Endothelial cell of umbilical vein (primary cell): ENCODE results near the gene CAMK2B. TPM values are rescaled to one million over a fixed set of nuclear protein-coding genes. Genes with fewer than 3 reads are reported as not detected.

ENCODE experiments used
- BruUV-seq: library from RNA; stranded (reverse); fragments of 400-500 nt; replicated peaks from 2 replicates; lab custom pipeline; 2021; lab: Mats Ljungman, UMichigan
- CTCF ChIA-PET: fragments of 300-600, 350-600 bp; sonication (Branson Sonifier 250); formaldehyde crosslinking; loops from one replicate; lab custom pipeline; 2021; ENCODE audit warnings: antibody characterized with exemption, inconsistent platforms; lab: Charles Lee
- POLR2A ChIA-PET: fragments of 300-600, 350-600 bp; sonication (Branson Sonifier 250); formaldehyde crosslinking; loops from one replicate; lab custom pipeline; 2021; ENCODE audit warnings: antibody characterized with exemption, inconsistent platforms; lab: Charles Lee
- DNase-seq: peaks from one replicate; pipeline ENCODE4 v3.0.0-alpha.2; 2011; ENCODE audit warnings: low read depth, low spot score
- FAIRE-seq: peaks from 2 replicates; lab custom pipeline; 2011; peaks lifted over from hg19 to GRCh38; lab: Jason Lieb, UNC
- H2AFZ ChIP-seq: 2 replicates; pipeline ENCODE4 v1.6.0; 2012; ENCODE audit warnings: low read depth, low read length, control low read depth, inconsistent platforms
- H3K27ac ChIP-seq: 2 replicates; pipeline ENCODE4 v1.5.1; 2011; ENCODE audit warnings: low read depth, mild to moderate bottlenecking, control low read depth, low read length, moderate library complexity; ENCODE audit not compliant: insufficient read depth
- H3K27me3 ChIP-seq, 2 experiments: 2 replicates each; pipeline versions ENCODE4 v1.6.0 to v1.6.1; 2011; ENCODE audit warnings: low read length in 2 of 2, mixed read lengths in 1 of 2; ENCODE audit not compliant: control insufficient read depth in 2 of 2, insufficient read depth in 2 of 2
- H3K36me3 ChIP-seq, 2 experiments: 2 replicates in 1 of 2; 3 replicates in 1 of 2; pipeline ENCODE4 v1.5.1; 2011; ENCODE audit warnings: low read length in 2 of 2, mild to moderate bottlenecking in 1 of 2, moderate library complexity in 1 of 2; ENCODE audit not compliant: control insufficient read depth in 2 of 2, insufficient read depth in 2 of 2; ENCODE audit errors: extremely low read depth in 1 of 2
- H3K4me1 ChIP-seq: 3 replicates; pipeline ENCODE4 v1.5.1; 2011; ENCODE audit warnings: mild to moderate bottlenecking, low read length; ENCODE audit not compliant: control insufficient read depth, insufficient read depth; ENCODE audit errors: extremely low read depth
- H3K4me2 ChIP-seq: 2 replicates; pipeline ENCODE4 v1.6.1; 2011; ENCODE audit warnings: low read length, control low read depth, mixed read lengths; ENCODE audit not compliant: insufficient read depth
- H3K4me3 ChIP-seq, 3 experiments: fragments of 200-600 bp in 1 of 3; sonication (generic), shearing (Covaris generic) in 1 of 3; replicated peaks in 1 of 3; 2 replicates each; pipeline ENCODE4 v1.5.1; 2011 to 2016; ENCODE audit warnings: control low read depth in 3 of 3, low read length in 3 of 3, mild to moderate bottlenecking in 2 of 3, inconsistent platforms in 1 of 3, low read depth in 1 of 3, moderate library complexity in 1 of 3; ENCODE audit not compliant: insufficient read depth in 1 of 3
- H3K79me2 ChIP-seq: 2 replicates; pipeline ENCODE4 v1.6.0; 2012; ENCODE audit warnings: low read length, inconsistent platforms; ENCODE audit not compliant: control insufficient read depth, insufficient read depth
- H3K9ac ChIP-seq: replicated peaks from 2 replicates; pipeline ENCODE3; 2011; ENCODE audit warnings: low read length, control low read depth; ENCODE audit not compliant: insufficient read depth; ENCODE audit errors: extremely low read depth
- H3K9me1 ChIP-seq: replicated peaks from 3 replicates; pipeline ENCODE4 v1.6.0; 2011; ENCODE audit warnings: mild to moderate bottlenecking, low read length; ENCODE audit not compliant: control insufficient read depth, insufficient read depth; ENCODE audit errors: extremely low read depth
- H3K9me3 ChIP-seq: replicated peaks from 2 replicates; pipeline ENCODE4 v1.5.1; 2012; ENCODE audit warnings: low read length, inconsistent platforms; ENCODE audit not compliant: control insufficient read depth, insufficient read depth
- H4K20me1 ChIP-seq: replicated peaks from 2 replicates; pipeline ENCODE3; 2011; ENCODE audit warnings: mild to moderate bottlenecking, low read length; ENCODE audit not compliant: control insufficient read depth, insufficient read depth; ENCODE audit errors: extremely low read depth
- EZH2 ChIP-seq: IDR thresholded peaks from 2 replicates; pipeline ENCODE4 v1.6.1; 2012; ENCODE audit warnings: borderline replicate concordance, low read depth, mild to moderate bottlenecking, moderate library complexity, low read length, inconsistent platforms; ENCODE audit not compliant: severe bottlenecking
- FOS ChIP-seq: IDR thresholded peaks from 2 replicates; pipeline ENCODE4 v1.6.1; 2011; ENCODE audit warnings: mild to moderate bottlenecking, low read length, moderate library complexity, borderline replicate concordance; ENCODE audit not compliant: insufficient read depth
- GATA2 ChIP-seq: IDR thresholded peaks from 2 replicates; pipeline ENCODE4 v1.7.0; 2011; ENCODE audit warnings: low read depth, mild to moderate bottlenecking, moderate library complexity, mixed read lengths, low read length; ENCODE audit not compliant: insufficient read length, insufficient read depth
- JUN ChIP-seq: IDR thresholded peaks from 2 replicates; pipeline ENCODE4 v1.6.1; 2011; ENCODE audit warnings: borderline replicate concordance, low read depth; ENCODE audit not compliant: insufficient read length, insufficient read depth
- MYC ChIP-seq: IDR thresholded peaks from one replicate; pipeline ENCODE4 v1.6.1; 2011; ENCODE audit warnings: mild to moderate bottlenecking, low read depth, low read length
- POLR2A ChIP-seq: IDR thresholded peaks from 2 replicates; pipeline ENCODE4 v1.6.1; 2012; ENCODE audit warnings: low read depth, mild to moderate bottlenecking, control low read depth, low read length
- POLR2AphosphoS5 ChIP-seq: IDR thresholded peaks from 2 replicates; pipeline ENCODE4 v1.6.1; 2012; ENCODE audit warnings: low read depth, mild to moderate bottlenecking, control low read depth, low read length, moderate library complexity; ENCODE audit not compliant: insufficient read depth
- dilution Hi-C: fragments of 300-500 bp; cut with MboI; formaldehyde crosslinking; loops from one replicate; pipeline ENCODE4 v1.15.0; 2019; ENCODE audit warnings: low sequenced_read_pairs; ENCODE audit not compliant: extremely low pct_ligation_motif_present
- intact Hi-C: fragments of 100-400 bp; cut with micrococcal nuclease; formaldehyde crosslinking; loops from one replicate; pipeline ENCODE4 v1.10.0; 2022
- polyA plus RNA-seq, 4 experiments: library from polyadenylated mRNA; depleted of rRNA in 3 of 4; stranded (reverse) in 3 of 4; unstranded in 1 of 4; fragments of >200 nt; gene quantifications; 2 replicates each; pipeline versions ENCODE4 v1.2.1 to v1.2.3, GENCODE V29; 2011 to 2012; ENCODE audit warnings: missing spikeins in 1 of 4
- total RNA-seq: library from RNA; stranded (reverse); gene quantifications from 2 replicates; pipeline ENCODE4 v1.2.3, GENCODE V29; 2021
- TF ChIP-seq, protein P1 (sequence below), 2 donors: IDR thresholded peaks; 1 replicate in 1 of 2; 2 replicates in 1 of 2; pipeline ENCODE4 v1.5.1; 2011; ENCODE audit warnings: low read length in 2 of 2, mild to moderate bottlenecking in 2 of 2, moderate library complexity in 2 of 2, control low read depth in 1 of 2, inconsistent platforms in 1 of 2, low read depth in 1 of 2; ENCODE audit not compliant: insufficient read depth in 1 of 2; ENCODE audit errors: extremely low read depth in 1 of 2
- TF ChIP-seq, protein P2 (sequence below): IDR thresholded peaks from 2 replicates; pipeline ENCODE4 v1.6.1; 2011; ENCODE audit not compliant: insufficient read depth, insufficient read length

CAMK2B gene
- total and polyA plus RNA-seq, 2 donors (not counting 3 experiments of a cell fraction or from before 2014, with no cell fraction given), result 0.57 to 1.6 TPM

DNA sequence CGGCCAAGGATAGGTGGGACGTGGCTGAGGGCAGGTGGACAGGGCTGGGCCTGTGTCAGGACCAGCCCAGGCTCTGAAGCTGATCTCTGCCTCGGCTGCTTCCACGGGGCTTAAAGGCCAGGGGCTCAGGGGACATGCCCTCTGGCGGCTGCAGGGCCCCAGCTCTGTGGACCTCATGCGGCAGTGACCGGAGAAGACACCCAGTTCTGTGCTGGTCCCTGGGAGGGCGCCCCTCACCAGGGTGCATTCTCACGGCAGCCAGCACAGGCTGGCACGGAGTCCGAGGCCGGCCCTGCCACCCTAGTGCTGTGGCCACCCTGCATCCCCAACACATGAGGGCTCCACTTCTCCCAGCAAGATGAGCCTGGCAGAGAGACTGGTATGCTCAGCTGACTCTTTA, 94.3 kb downstream of the CAMK2B start:
- H3K4me3 ChIP-seq, result no peak overlapping the region
- dilution Hi-C loops (no loop called here), intact Hi-C loops (no loop called here)
- CTCF ChIA-PET, result interaction anchor here (1.8 kb wide), 1 partner anchor 9 kb away, joined by 6 read pairs; no protein-coding TSS in a partner anchor
- H4K20me1 ChIP-seq, result no peaks in the 10 kb centered on the region
- H3K9me1 ChIP-seq, result no peaks in the 10 kb centered on the region
- FAIRE-seq, result no peak
- no peak for DNase-seq
- no peak overlapping the region for H2AFZ ChIP-seq
- H3K4me2 ChIP-seq, result no peak overlapping the region
- POLR2A ChIA-PET, result no interaction called here
- no peaks in the 10 kb centered on the region for H3K9me3 ChIP-seq
- TF ChIP-seq POLR2A (no peak), EZH2 (no peak), JUN (no peak)
- no peak overlapping the region for H3K27ac ChIP-seq
- no peaks in the 10 kb centered on the region for H3K27me3 ChIP-seq
- no peak overlapping the region for H3K9ac ChIP-seq
- no peaks in the 10 kb centered on the region for H3K4me1 ChIP-seq
- H3K36me3 ChIP-seq, result no peaks in the 10 kb centered on the region
- no TSS peak for BruUV-seq
- no peaks in the 10 kb centered on the region for H3K79me2 ChIP-seq

GRCh38 chr7:44230286-44230685, 95.1 kb downstream of the CAMK2B start:
- H3K9me3 ChIP-seq, result no peaks in the 10 kb centered on the region
- H2AFZ ChIP-seq, result no peak overlapping the region
- H3K9ac ChIP-seq, result no peak overlapping the region
- FAIRE-seq, result no peak
- H3K36me3 ChIP-seq, result no peaks in the 10 kb centered on the region
- no peak overlapping the region for H3K4me2 ChIP-seq
- dilution Hi-C loops (no loop called here), intact Hi-C loops (no loop called here)
- H3K9me1 ChIP-seq, result no peaks in the 10 kb centered on the region
- no peaks in the 10 kb centered on the region for H3K27me3 ChIP-seq
- TF ChIP-seq MYC, result no peak
- no peak for TF ChIP-seq GATA2
- no peak for TF ChIP-seq POLR2A
- TF ChIP-seq, protein P1, sequence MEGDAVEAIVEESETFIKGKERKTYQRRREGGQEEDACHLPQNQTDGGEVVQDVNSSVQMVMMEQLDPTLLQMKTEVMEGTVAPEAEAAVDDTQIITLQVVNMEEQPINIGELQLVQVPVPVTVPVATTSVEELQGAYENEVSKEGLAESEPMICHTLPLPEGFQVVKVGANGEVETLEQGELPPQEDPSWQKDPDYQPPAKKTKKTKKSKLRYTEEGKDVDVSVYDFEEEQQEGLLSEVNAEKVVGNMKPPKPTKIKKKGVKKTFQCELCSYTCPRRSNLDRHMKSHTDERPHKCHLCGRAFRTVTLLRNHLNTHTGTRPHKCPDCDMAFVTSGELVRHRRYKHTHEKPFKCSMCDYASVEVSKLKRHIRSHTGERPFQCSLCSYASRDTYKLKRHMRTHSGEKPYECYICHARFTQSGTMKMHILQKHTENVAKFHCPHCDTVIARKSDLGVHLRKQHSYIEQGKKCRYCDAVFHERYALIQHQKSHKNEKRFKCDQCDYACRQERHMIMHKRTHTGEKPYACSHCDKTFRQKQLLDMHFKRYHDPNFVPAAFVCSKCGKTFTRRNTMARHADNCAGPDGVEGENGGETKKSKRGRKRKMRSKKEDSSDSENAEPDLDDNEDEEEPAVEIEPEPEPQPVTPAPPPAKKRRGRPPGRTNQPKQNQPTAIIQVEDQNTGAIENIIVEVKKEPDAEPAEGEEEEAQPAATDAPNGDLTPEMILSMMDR (IDR thresholded peaks at IDR 0.05; ENCODE audit: extremely low read depth in 1 of 2, insufficient read depth in 1 of 2, low read depth in 1 of 2, low read length in 2 of 2), result no peak
- TF ChIP-seq, protein P2, sequence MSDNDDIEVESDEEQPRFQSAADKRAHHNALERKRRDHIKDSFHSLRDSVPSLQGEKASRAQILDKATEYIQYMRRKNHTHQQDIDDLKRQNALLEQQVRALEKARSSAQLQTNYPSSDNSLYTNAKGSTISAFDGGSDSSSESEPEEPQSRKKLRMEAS, result no peak
- TF ChIP-seq POLR2AphosphoS5, result no peak
- TF ChIP-seq JUN, result no peak
- TF ChIP-seq FOS, result no peak
- TF ChIP-seq EZH2, result no peak
- DNase-seq, result no peak
- no TSS peak for BruUV-seq
- POLR2A ChIA-PET, result interaction anchor here (0.6 kb wide), 1 partner anchor 908 kb away, joined by 3 read pairs; no protein-coding TSS in a partner anchor
- no peaks in the 10 kb centered on the region for H3K4me1 ChIP-seq
- no peak overlapping the region for H3K27ac ChIP-seq
- H4K20me1 ChIP-seq, result no peaks in the 10 kb centered on the region
- no peak overlapping the region for H3K4me3 ChIP-seq
- no peaks in the 10 kb centered on the region for H3K79me2 ChIP-seq
- CTCF ChIA-PET, result interaction anchor here (1.8 kb wide), 1 partner anchor 10 kb away, joined by 6 read pairs; no protein-coding TSS in a partner anchor
